DMS153 (cell line): ENCODE data around the gene SNRK.

Experiments used
- DNase-seq: peaks from one replicate; lab custom pipeline; 2025; lab: John Stamatoyannopoulos, UW

The SNRK gene

DNA sequence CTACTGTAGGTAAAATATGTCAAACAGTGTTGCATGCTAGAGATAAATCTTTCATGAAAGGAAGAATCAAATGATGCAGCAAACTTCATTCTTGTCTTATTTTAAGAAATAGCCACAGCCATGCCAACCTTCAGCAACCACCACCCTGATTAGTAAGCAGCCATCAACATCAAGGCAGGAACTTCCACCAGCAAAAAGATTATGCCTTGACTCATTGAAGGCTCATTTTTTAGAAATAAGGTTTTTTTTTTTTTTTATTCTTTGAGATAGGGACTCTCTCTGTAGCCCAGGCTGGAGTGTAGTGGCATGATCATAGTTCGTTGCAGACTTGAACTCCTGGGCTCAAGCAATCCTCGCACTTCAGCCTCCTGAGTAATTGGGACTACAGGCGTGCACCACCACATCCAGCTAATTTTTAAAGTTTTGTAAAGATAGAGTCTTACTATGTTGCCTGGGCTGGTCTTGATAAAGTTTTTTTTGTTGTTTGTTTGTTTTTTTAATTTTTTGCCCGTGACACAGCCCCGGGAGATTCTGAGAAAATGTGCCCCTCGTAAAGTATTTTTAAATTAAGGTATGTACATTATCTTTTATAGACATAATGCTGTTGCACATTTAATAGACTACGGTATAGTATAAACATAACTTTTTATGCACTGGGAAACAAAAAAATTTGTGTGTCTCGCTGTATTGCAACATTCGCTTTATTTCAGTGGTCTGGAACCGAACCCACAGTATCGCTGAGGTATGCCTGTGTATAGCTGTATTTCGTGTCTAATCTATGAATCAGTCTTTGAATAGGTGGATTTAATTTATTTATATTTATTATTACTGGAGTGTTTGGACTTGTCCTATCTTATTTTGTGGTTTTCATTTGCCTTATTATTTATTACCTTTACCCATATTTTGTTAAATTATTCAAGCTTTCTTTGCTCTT, 23.3 kb downstream of the SNRK start:
- DNase-seq, result no peak

GRCh38 chr3:43316783-43317460, 30.6 kb downstream of the SNRK start:
- DNase-seq, result no peak

DNA sequence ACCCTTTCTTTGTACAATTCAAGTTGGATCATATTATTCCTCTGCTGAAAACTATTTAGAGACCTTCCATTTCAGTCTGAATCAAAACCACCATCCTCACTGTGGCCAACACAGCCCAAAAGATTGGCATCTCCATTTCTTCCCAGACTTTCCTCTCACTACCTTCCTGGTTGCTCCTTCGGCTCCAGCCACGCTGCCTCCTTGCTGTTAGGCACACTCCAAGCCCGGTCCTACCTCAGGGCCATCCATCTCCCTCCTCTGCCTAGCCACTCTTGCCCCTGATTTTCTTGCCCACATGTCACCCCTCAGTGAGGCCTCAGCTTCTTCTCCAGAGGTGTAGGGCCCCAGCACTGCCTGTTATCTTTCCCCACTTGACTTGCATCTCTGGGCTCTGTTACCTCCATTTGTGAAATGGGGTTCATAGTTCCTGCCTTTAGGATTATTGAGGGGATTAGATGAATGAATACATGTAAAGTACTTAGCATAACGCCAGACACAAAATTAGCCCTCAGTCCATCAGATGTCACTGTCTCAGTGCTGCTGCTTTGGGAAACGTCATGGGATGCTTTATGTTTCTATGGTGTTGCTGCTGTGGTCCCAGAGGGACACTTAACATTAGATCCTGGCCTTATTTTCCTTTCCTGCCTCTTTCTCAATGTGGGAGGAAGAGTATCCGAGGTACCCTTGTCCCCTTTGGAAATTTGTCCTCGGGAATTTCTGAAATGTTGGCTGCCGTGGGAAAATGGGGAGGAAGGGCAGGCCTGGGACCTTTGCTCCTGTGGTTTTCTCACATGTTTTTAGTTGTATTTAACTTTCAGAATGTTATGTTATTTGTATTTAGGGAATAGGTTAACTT, 31.3 kb downstream of the SNRK start:
- DNase-seq, result no peak

DNA sequence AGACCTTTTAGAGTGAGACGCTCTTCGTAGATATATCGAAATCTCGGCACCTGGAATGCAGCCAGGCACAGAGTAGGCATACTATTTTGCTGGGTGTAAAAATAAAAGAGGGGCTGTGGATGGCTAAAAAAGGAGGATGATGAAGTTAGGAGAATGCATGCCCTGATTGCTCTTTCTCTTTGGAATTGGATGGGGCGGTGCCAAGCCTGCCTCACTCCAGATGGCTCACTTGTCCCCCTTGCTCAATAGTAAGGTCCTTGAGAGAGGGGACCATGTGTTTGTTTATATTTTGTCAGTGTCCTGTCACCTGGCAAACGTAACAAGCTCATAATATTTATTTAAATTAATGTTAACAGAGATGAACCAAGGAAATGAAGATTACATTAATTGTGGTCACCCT, 33.0 kb downstream of the SNRK start:
- DNase-seq, result no peak

- DNase-seq, result no peak
These were observed 33.5 kb downstream of the SNRK start for GRCh38 chr3:43319794-43320193.

DNA sequence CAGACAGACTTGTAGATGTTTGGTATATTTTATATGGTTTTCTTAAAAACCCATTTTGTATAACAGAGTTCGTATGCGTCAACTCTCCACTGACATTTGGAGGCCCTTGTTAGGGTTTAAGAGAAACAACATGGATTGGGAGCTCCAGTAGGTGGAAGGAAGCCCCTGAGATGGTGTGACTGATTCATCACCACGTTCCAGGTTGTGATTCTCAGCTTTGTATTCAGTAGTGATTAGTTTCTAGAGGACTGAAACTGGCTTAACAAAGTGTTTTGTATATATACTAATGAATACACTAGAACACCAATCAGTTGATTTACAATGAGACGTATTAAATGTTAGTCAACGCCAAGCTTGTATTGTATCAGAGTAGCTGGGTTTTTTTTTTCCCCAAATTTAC, 33.9 kb downstream of the SNRK start:
- no peak for DNase-seq

DNA sequence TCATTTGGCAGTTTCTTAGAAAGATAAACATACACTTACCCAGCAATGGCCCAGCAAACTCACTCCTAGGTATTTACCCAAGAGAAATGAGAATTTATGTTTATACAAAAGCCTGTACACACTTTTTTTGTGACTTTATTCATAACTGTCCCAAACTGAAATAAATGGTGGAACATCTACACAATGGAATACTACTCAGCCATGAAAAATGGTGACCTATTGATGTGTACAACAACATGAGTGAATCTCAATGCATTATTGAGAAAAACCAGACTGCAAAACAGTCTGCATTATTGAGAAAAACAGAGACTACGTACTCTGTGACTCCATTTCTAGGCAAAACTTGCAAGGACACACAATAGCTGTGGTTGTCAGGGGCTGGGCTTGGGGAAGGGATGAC, 37.2 kb downstream of the SNRK start:
- no peak for DNase-seq

DNA sequence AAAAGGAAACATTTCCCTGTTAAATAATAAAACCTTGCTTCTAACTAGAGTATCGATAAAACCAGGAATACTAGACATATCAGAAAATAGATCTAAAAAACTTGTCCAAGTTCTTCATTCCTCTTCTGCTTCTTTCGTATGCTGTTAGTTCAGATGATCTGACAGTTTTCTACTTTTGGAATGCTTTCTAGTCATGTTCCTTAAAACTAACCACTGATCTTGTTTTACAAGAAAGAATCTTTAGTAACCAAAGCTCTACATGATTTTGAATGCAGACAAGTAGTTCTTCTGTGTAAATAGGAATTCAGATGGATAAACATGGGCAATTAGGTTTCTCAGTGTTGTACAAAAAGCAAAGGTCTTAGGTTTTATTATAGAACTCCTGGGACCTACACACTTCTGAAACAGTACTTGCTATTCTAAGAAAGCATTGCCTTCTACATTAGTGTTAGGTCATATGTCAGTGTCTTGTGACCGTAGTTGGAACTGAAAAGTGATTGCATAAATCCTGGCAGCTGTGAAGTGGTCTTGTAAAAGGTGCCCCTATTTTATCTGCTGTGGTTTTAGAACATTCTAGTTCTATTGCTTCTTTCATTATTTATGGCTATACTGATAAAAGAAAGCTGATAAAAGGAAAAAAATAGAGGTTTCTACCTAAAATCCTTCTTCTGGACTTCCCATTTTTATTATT, 40.7 kb downstream of the SNRK start:
- no peak for DNase-seq

DNA sequence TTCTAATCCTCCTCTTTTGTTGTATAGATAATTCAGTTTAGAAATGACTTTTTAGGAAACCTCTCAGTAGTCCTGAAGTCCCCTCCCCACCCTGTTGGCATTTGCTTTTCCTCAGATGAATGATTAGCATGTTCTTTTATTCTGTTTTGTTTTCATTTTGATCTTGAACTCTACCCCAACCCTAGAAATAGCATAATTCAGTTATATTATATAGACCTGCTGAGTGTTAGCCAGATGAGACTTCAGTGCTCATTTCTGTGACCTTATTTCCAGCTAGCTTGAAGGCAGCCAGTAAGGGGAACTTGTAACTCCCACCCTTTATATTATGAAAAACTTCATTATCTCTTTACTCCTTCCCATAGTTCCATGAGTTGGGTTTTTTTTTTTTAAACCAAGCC, 41.2 kb downstream of the SNRK start:
- DNase-seq, result no peak

DNA sequence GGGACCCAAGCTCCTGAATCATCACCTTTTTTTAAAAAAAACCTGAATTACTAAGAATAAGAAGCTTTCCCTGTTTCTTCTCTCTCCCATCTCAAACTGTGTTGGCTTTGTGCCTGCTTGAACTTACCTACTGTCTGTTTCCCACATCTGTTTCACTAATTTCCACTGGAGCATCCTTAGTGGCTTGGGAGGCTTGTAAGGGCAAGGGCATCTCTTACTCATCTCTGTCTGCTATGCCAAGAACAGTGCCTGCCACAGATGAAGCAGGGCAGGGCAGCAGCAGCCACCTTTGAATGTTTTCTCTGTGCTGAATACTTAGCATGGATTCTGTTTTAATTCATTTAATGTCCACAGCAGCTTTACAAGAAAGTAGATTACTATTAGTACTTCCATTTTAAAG, 42.3 kb downstream of the SNRK start:
- no peak for DNase-seq

DNA sequence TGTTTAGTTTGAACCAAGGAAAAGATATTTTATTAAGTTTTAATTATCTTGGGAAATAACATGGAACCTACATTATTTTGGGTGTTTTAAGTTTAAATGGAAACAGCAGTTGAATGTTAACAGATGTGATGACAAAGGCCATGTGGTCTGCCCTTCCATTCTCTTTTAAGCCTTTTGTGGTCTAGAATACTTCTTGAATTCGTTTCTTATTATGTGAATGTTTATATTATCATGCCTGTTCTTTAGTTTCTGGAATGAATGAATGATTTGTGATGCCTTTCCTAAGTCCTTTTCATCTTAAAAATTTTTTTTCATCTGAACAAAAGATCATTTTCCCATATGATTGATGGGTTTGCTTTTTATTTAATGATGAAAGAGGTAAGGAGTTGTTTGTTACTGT, 44.6 kb downstream of the SNRK start:
- no peak for DNase-seq

DNA sequence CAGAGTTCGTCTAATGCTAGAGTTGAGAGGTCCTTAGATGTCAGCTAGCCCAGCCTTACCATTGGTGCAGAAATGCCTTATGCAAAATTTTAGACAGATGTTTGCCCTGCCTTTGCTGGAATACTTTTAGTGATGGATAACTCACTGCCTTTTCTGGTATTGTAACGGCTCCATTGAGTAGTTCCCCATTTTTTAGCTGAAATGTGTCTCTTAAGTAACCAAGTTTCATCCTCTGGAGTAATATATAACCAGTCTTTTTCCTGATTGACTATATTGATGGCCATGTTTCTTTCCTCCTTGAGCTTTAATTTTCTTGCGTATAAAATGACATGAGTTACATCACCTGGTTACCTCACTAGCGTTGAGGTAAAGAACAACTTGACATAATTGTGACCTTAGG, 45.0 kb downstream of the SNRK start:
- no peak for DNase-seq

DNA sequence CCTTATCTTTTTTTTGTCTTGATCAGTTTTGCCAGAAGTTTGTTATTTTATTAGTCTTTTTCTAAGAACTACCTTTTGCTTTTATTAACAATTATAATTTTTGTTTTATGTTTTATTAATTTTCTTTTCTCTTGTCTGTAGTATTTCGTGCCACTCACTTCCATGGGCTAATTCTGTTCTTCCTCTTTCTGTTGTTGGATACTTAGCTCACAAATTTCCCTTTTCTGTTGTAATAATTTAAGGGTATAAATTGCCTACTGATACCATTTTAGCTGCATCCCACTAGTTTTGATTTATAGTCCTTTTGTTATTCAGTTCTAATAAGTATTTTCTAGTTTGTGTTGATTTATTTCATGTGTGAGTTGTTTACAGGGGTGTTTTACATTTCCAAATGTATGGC, 48.6 kb downstream of the SNRK start:
- DNase-seq, result no peak

DNA sequence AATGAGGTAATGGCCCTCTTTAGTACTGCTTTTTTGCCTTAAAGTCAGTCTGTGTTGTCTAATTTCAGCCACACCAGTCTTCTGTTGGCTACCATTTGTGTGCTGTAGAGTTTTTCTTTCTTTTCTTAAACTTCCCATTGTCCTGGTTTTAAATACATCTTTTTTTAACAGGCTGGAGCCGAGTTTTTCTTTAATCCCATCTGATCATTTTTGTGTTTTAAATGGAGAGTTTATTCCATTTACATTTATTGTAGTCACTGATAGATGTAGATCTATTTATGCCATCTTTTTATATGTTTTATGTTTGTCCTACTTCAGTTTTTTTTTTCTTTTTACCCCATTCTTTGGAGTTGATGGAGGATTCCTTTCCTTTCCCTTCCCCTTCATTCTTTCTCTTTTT, 49.5 kb downstream of the SNRK start:
- no peak for DNase-seq

DNA sequence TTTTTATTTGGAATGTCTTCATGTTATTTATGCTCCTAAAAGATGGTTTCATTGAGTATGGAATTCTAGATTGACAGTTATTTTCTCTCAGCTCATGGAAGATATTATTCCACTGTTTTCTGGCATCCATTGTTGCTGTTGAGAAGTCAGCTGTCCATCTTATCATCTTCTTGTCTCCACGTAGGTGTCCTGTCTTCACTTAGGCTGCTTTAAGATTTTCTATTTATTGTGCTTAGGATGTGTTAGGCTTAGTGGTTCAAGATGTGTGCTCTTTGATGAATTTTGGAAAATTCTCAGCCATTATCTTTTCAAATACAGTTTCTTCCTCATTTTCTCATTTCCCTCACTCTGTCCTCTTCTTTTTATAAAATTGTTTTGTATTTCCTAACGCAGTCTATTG, 52.0 kb downstream of the SNRK start:
- no peak for DNase-seq

- DNase-seq, result no peak
These were observed 54.1 kb downstream of the SNRK start for GRCh38 chr3:43340403-43340802.

DNA sequence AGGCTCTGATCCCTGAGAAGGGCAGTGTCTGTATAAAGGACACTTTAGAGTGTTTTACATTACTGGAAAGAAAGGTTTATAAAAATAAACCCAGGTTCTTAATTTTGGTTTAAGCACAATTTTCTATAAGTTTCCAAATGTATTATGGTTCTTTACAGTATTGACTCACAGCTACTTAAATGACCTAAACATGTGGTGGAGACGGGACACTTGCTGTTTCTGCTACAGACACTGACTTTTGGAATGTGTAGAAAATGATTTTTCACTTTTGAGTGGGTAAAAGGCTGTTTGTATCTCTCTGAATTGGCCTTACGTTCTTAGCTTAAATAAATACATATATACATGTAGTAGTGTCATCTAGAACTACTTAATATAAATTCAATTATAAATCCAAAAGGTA, 55.4 kb downstream of the SNRK start:
- DNase-seq, result no peak

GRCh38 chr3:43343185-43343584, 56.8 kb downstream of the SNRK start:
- no peak for DNase-seq

DNA sequence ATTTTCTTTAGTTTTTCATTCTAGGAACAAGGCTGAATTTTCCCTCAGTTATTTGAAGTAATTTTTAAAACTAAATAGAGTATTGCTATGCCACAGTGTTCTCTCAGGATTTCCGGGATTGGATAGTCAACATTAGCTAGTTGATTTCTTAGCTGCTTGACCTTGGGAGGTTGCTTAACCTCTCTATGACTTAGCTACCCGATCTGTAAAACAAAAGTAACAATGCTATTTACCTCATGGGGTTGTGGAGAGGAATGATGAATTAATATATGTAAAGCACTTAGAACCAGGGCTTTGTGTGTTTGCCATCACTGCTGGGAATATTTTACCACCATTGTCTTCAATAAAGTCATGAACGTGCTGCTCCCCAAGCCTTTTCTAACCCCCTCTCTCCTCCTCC, 57.5 kb downstream of the SNRK start:
- DNase-seq, result no peak

- no peak for DNase-seq
These were observed 58.2 kb downstream of the SNRK start for GRCh38 chr3:43344520-43344919.

DNA sequence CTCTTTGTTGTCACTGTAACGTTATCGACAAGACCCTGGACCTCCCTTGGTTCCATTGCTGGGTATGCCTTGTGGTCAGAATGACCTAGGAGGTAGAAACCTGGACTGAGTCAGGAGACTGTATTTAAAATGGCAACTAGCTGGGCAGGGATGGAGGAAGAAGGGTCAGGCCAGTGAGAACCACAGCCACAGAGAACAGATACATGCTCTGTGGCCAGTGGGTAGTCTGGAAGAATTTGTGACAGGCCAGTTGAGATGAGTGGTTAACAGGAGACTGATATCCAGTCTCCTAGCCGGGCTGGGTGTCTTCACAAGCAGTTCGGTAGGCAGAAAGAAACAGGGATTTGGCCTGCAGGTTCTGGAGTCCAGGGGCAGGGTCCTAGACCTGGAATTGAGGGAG, 58.9 kb downstream of the SNRK start:
- no peak for DNase-seq

DNA sequence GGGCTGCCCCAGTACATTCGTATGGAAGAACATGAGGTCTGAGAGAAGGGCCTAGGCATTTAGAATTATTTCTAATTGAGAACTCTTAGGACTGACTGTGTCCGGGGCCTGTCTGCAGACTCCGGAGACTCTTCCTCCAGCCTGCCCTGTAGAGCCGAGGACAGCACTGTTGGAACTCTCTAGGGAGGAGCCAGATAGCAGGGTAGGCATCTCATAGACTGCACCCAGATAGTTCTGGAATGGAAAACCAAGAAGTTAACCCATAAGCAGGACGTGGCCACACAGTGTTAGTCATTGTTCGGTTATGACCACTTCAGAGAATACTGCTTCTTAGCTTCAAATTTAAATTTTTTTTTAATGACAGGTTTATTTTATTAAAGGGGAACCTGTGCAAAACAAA, 59.5 kb downstream of the SNRK start:
- no peak for DNase-seq
